SKM-1 (cell line): ENCODE data around the gene DRGX.

Source experiments
- DNase-seq: peaks from one replicate; lab custom pipeline; 2025; ENCODE audit not compliant: unreplicated experiment; lab: John Stamatoyannopoulos, UW

Gene DRGX

GRCh38 chr10:49363309-49364031, 32.4 kb downstream of the DRGX start:
- DNase-seq: no peak

DNA sequence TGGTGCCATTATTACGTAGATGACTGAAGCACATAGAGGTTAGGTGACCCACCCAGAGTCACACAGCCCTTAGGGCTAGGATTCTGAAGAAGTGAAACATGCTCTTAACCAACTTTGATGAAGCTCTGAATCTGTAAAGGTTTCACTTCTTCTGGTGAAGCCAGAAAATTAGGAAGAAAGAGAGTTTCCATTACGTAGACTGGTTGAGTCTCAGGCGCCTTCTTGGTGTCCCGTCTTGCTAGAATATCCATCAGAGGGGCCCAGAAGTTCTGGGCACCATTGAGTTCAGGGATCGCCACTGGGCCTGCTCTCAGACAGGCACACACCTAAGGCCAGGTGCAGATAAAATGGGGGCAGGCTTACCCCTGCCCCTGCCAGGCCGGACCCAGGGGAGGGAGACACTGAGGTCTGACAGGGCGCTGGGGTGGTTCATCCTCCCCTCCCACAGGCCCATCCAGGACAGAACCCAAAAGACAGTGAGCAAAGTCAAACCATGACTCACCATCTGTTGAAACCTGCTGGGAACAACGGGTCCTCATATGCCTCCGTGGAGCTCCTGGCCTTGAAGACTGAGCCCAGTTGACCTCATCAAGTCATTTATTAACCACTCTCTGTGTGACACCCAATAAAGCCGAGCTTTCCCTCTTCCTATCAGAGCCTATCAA, 33.2 kb downstream of the DRGX start:
- DNase-seq: no peak

GRCh38 chr10:49361735-49362568, 33.9 kb downstream of the DRGX start:
- DNase-seq: no peak

- DNase-seq: no peak
Measured at GRCh38 chr10:49361178-49361554, 34.7 kb downstream of the DRGX start.

DNA sequence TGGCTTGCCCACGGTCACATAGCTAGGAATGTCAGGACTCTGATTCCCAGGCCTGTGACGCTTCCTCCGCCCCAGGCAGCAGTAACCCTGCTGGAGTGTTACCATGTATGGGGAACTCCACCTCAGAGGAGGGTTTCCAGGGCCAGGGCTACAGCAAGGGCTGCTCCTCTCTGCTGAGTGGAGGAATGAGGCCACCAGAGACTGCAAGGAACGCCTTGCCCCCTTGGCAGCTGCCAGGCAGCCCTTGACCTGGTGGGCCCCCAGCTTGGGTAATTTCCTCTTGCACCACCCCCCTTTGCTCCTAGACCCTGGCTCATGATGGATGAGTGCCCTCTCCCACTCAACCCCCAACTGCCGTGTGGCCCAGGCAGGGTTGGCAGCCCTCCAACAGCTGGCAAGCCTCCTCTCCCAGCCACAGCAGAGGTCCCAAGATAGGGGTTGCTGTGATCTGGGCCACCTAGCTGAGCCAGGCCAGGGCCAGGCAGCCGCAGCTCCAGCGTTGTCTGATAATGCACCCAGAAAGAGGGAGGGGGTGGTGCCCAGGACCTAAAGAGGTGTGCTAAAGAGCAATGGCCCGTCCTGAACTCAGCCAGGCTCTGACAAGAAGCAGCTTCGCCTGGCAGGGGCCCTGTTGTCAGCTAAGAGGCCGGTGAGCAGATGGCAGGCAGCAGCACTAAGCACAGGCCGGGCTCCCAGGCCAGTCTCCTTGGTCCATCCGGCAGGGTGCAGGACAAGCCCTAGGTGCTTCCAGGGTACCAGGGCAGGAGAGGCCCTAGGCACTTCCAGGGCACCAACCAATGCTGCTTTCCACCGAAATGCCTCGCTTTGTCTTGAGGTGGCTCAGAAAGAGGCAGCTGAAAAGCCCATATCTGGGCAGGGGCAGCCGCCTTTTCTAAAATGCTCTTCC, 35.4 kb downstream of the DRGX start:
- no peak for DNase-seq

- no peak for DNase-seq
Measured at GRCh38 chr10:49359349-49360270, 36.3 kb downstream of the DRGX start.

GRCh38 chr10:49357910-49358309, 38.0 kb downstream of the DRGX start:
- no peak for DNase-seq

- DNase-seq: no peak
Measured at GRCh38 chr10:49356944-49357343, 38.9 kb downstream of the DRGX start.

DNA sequence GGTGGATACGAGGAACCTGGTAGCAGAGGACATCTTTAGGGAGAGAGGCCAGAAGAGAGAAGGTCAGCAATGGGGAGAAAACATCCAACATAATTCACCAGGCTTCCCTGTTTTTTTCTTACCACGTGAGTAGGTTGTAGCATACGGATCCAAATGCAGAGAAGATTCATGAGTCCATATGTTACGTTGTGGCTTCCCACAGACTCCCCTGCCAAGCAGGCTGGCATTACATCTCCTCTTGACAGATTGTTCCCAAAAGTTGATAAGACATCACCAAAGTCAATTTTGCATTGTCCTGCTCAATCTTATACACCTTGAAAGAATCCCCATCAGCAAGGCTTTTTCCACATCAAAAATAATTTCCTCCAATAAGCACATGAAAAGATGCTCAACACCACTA, 39.7 kb downstream of the DRGX start:
- no peak for DNase-seq

GRCh38 chr10:49355221-49355620, 40.7 kb downstream of the DRGX start:
- DNase-seq: no peak

GRCh38 chr10:49354593-49354992, 41.3 kb downstream of the DRGX start:
- DNase-seq: no peak

DNA sequence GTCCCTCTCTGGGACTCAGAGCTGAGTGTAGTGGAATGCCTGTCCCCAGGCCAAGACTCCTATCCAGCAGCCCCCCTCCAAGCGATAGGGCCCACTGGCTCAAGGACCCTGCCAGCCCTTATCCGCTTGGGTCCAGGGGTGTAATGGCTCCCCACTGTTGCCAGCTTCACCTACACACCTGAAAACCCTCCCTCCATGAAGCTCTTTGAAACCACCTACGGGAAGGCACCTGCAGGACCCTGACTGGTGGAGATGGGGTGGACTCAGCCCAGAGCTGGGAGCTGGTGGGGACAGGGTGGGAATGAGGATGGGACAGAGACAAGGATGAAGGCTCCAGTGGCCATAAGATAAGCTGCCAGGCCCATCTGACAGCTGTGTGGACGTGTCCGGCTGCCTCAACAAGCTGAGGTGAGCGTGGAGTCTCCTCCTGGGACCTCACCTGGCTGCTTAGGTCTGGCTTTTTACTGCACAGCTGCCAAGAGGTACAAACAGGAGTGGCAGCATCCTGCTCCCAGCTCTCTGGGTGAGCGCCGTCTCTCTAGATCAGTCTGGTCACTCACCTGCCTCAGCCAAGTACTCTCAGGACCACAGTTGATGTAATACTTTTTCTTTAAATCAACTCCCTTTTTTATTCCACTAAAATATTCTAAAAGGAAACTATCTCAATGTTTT, 41.9 kb downstream of the DRGX start:
- no peak for DNase-seq

DNA sequence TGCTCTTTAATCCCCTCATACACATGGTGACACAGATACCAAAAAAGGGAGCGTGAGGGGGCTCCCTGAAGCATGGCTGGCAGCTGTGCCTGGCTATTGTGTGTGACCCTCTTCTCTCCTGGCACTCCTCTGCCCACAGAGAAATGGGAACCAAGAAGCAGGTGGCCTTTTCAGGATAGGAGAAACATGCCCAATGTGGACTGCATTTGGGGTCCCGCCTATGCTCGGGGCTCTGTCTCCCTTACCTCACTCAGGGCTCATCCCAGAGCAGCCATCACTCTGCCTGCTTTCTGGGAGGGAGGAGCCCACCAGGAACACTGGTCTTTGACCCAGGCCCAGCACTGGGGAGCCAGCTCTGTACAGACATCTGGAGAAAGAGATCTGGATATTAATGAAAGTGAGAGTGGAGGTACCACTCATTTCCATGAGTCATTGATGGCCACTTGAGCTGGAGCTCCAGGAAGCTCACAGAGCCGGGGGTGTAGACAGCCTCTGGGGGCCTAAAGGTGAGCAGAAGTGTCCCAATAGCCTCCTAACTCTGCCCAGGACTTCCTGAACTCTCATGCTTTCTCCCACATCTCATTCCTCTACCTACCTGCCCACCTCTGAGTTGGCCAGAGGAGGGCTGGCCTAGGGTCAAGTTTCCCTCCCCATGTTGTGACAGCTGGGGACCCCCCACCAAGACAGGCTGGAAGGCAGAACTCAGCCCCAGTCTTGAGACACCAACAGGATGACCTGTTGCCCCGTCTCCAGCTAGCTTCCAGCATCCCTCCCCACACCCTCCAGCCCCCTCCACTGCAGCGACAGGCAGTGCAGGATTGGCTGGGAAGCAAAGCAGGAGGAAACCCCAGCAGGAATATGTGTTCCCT, 42.6 kb downstream of the DRGX start:
- no peak for DNase-seq

DNA sequence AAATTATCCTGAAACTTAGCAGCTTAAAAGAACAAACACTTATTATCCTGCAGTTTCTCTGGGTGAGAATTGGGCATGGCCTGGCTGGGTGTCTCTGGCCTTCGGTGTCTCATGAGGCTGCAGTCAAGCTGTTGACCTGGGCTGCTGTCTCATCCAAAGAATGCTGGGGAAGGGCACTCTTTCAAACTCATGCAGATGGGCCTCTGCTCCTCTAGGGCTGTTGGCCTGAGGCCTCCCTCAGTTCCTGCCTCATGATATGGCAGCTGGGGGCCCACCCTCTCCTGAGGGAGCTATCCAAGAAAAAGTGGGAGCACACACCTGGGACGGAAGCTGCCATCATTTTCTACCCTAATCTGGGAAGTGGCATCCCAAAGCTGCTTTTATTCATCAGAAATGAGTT, 43.6 kb downstream of the DRGX start:
- no peak for DNase-seq

DNA sequence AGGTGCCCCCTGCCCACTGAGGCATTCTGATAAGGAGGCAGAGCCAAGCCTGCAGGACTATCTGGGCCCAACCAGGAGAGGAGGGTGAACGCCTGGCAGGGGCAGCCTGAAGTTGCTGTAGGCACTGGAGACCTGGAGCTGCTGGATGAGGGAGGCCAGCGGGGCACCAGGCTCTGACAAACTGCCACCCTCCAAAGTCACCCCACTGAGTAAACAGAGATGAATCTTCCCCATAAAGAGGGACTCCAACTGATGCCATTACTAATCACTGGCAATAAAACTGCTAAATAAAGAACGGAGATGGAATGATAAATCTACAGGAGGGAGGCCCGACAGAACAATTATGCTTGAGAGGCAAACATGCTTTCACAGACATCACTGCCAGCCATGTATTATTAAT, 44.2 kb downstream of the DRGX start:
- DNase-seq: no peak

DNA sequence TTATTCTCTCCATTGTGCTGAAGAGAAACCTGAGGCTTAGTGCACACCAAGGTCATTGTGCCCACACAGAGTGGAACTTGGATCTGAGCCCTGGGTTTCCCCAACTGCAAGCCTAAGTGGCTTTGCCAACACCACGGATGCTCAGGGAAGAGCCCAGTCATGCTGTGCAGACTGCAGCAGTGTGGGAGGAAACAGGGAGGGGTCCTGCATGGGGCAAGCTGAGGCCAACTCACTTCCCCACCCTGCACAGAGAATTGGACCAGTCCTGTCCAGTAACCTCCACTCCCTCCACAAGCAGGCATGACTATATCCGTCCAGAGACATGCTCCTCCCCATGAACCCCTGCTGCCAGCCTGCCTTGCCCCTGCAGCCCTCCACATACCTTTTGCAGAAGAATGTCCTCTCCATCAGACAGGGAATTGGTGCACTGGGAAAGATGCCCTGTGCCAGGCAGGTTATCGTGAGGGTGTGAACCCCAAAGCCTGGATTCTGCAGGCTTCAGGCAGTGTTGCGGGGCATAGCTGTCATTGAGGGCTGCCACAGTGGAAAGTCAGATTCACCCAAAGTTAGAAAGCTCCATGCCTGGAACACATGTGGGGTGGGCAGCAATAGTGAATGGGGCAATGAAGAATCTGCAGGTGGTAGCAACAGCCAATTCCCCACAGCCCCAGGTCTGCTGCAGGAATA, 44.9 kb downstream of the DRGX start:
- no peak for DNase-seq

- no peak for DNase-seq
Measured at GRCh38 chr10:49350138-49350537, 45.8 kb downstream of the DRGX start.

- no peak for DNase-seq
Measured at GRCh38 chr10:49349390-49349789, 46.5 kb downstream of the DRGX start.
